ENCODE results near the gene THEM4.

THEM4 gene

DNA sequence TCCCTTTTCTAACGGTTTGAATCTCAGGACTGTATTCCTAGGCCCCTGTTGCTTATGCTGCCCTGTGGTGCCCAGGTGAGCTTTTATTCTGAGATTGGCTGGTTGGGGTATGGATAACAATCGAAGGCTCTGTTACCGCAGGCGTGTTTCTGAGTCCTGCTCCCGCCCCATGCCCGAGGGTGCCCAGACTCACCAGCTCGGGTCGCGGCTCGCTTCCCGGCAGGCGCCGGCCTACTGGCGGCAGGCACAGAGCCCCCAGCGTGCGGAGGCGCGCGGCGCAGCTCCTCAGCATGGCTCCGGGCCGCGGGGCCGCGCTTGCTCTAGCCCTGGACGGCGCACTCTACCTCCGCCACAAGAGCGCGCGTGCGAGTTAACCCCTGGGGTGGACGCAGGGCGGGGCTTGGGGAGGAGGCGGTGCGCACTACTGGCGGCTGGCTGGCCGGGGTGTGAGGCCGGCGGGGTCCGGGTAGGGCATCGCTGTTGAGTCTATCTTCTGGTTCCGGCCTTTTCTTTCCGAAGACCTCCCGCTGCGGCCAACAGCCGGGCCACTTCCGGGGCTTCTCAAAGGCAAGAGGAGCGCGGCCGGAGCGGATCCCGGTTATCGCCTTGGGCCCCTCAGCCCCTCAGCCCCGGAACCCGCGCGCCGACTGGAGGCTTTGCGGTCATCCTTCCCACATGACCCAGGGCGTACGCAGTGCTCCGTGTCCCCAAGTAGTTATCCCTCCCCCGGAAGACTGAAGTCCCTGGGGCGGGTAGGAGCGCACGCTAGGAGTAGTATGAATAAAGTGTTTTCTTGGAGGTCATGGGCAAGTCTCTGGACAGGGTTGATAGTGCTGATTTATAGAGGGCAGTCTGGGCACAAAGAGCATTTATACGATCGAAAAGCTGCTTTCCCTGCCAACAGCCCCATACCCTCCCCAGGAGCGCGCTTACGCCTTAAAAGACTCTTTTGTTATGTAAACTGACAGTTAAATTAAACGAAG, at the start of gene THEM4:
TSS of gene THEM4 (minus strand) at position 345 of the 983 bp plus-strand sequence. CDS start at position 292, 53 bp downstream.
- TF ChIP-seq, protein P1, sequence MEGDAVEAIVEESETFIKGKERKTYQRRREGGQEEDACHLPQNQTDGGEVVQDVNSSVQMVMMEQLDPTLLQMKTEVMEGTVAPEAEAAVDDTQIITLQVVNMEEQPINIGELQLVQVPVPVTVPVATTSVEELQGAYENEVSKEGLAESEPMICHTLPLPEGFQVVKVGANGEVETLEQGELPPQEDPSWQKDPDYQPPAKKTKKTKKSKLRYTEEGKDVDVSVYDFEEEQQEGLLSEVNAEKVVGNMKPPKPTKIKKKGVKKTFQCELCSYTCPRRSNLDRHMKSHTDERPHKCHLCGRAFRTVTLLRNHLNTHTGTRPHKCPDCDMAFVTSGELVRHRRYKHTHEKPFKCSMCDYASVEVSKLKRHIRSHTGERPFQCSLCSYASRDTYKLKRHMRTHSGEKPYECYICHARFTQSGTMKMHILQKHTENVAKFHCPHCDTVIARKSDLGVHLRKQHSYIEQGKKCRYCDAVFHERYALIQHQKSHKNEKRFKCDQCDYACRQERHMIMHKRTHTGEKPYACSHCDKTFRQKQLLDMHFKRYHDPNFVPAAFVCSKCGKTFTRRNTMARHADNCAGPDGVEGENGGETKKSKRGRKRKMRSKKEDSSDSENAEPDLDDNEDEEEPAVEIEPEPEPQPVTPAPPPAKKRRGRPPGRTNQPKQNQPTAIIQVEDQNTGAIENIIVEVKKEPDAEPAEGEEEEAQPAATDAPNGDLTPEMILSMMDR (IDR thresholded peaks at IDR 0.05), result peak; percentile 40; the same call in 1 of the 2 replicates

DNA sequence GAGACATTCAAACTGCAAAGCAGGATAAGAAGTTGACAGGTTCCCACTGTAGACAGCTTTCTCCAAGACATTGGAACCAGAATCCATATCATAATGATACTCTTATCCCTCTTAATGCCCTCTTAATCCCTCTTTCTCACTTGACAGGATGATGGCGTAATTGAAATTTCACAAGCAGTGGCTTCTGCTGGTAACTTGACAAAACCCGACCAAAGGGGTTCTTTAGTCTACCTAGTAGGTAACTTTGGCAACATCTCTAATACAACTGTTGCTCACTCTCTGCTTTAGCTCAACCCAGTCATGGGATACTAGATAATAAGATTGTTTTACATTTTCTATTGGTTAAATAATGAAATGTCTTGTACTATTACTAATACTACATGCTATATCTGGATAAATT, 49.6 kb upstream of the THEM4 start:
- TF ChIP-seq, protein P1 (IDR thresholded peaks at IDR 0.05), result no peak

DNA sequence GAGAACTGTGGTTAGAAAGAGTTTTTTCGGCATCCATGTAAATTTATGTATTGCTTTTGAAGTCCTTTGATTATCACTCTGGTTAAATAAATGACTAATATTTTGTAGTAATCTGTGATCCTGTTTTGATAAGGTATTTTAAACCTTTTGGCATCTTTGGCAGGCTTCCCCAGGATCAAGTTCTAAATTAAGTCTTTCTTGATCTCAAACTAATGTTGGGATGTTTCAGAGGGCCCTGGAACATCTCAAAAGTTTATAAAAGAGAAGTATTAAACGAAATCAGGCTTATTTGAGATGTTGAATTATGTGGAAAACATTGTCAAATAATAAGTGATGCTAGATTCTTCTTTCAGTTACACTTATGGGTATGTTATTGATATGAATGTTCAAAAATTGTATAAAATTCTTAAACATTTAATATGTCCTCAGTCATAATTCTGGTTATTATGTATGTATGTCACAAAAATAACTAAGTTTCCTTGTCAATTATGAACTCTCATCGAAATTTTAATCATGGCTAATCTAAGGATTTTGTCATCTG, 47.7 kb upstream of the THEM4 start:
- TF ChIP-seq, protein P1 (IDR thresholded peaks at IDR 0.05), result no peak

DNA sequence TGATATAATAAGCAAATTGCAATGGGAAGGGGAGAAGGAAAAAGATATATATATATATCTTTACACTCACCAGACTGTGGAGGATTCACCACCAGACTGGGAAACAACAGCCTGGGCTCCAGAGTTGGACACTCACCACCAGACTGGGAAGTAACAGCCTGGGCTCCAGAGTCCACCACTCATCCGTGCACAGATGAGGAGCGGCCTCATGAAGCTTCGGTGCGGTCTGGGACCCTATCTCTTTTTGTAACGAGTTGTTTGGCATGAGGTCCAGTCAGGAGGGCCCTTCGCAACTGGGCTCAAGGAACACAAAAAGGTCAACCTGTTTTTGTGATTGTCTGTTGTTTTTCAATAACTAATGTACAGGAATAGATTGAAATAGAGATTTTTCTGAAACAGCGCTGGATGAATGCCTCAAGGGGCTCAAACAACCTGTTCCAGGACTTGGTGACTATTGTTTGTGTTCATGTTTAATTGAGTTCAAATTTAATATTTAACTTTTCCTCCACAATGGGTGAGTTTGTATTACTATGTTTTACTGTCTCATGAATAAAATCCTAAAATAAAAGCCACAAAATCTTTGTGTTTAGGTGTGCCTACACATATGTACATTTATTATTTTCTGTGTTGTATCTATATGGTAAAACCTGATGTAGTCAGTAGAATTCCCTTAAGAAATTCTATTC, 44.2 kb upstream of the THEM4 start:
- TF ChIP-seq, protein P1 (IDR thresholded peaks at IDR 0.05), result no peak

DNA sequence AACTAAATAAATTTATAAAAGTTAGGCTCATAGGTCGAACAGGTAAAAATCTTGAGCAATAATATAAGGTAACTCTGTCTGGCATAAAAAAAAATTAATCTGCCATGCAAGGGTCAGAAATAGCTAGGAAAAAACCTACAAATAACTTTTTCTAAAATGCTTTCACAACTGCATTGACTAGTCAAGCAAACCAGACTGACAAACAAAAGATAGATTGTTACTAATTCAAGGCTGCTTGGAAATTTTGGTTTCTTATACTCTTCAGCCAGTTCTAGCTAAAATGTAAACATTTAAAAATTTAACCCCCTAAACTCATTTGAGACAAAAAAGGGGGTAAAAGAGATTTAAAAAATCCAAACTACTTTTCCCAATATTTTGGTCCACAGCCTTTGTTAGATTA, 43.5 kb upstream of the THEM4 start:
- TF ChIP-seq, protein P1 (IDR thresholded peaks at IDR 0.05), result no peak

DNA sequence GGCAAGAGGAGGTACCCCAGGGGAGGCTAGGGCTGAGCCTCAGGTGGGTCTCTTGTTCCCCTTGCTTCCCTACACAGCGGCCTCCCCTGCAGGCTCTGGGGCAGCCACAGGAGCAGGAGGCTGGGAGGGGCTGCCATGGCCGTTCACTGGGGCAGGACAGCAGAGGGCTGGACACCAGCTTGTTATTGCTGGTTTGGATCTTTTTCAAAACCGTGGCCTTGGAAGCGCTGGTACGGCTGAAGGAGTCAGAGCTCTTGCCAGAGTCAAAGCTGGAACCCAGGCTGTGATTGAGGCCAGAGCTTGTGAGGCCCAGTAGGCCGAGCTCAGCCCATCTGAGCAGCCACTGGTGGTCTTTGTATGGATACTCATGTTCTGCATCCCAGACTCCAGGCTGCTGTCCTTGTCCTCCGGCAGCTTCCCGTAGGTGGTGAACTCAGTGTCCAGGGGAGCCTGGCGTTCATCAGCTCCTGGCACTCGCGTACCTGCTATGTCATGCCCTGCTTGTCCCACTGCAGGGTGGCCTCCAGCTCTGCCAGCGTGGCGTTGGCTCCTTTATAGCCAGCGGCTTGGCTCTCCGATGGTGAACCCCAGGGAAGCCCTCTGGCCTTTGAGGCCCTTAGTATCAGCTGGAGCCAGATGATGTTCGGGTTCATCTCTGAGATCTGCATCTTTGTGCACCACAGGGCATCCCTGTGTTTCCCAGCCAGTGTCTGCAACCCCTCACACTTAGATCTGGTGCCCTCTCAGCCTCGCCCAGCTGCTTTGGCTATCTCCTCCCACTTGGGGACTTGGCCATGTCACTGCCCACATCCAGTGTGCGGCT, 40.3 kb upstream of the THEM4 start:
- TF ChIP-seq, protein P1 (IDR thresholded peaks at IDR 0.05), result no peak

DNA sequence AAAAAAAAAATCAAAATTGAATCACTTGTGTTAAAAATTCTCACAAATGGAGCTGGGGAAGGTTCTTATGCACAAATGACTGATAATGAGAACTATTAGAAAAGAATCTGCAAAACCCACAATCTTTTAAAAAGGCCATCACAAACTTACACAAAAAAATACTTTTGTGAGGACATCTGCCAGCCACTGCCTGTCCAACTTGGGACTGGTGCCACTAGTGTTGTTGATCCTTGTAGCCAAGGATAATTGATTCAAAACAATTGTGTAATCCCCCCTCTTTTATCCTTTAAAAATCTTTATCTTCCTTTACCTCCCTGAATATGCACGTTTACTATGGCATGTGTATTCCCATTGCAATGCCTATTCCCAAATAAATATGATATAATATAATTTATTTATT, 39.2 kb upstream of the THEM4 start:
- TF ChIP-seq, protein P1 (IDR thresholded peaks at IDR 0.05), result no peak
